HCT116 (cell line): ENCODE measurements around the gene ZMYM5.

Source experiments
- CEBPB ChIP-seq: IDR thresholded peaks from 2 replicates; pipeline ENCODE4 v1.6.1; 2012; ENCODE audit warnings: low read depth
- ELF1 ChIP-seq: IDR thresholded peaks from 2 replicates; pipeline ENCODE4 v1.6.1; 2012; ENCODE audit warnings: low read depth, borderline replicate concordance
- EZH2phosphoT487 ChIP-seq: fragments of 200-600 bp; IDR thresholded peaks from 2 replicates; pipeline ENCODE4 v1.6.1; 2018; ENCODE audit warnings: antibody characterized with exemption, borderline replicate concordance
- JUND ChIP-seq: IDR thresholded peaks from 2 replicates; pipeline ENCODE4 v1.6.1; 2012
- POLR2A ChIP-seq: IDR thresholded peaks from 2 replicates; pipeline ENCODE4 v1.7.0; 2011; ENCODE audit warnings: borderline replicate concordance; ENCODE audit not compliant: insufficient read depth, insufficient read length; ENCODE audit errors: extremely low read depth
- POLR2AphosphoS5 ChIP-seq: IDR thresholded peaks from 2 replicates; pipeline ENCODE4 v1.6.1; 2011; ENCODE audit warnings: mild to moderate bottlenecking, low read depth, low read length, moderate library complexity
- RAD21 ChIP-seq: IDR thresholded peaks from 2 replicates; pipeline ENCODE4 v1.6.1; 2012; ENCODE audit warnings: low read depth, mild to moderate bottlenecking
- SP1 ChIP-seq: IDR thresholded peaks from 2 replicates; pipeline ENCODE4 v1.6.1; 2012; ENCODE audit warnings: low read depth
- SRF ChIP-seq: IDR thresholded peaks from 2 replicates; pipeline ENCODE4 v1.6.1; 2012; ENCODE audit warnings: low read depth
- YY1 ChIP-seq: IDR thresholded peaks from 2 replicates; pipeline ENCODE4 v1.6.1; 2011; ENCODE audit warnings: low read length, low read depth, moderate library complexity, mild to moderate bottlenecking; ENCODE audit not compliant: insufficient replicate concordance; ENCODE audit errors: extremely low read depth
- TF ChIP-seq, protein P1 (sequence below), 3 experiments: fragments of 200-600 bp in 1 of 3; sonication (generic) in 1 of 3; IDR thresholded peaks in 2 of 3; conservative IDR thresholded peaks in 1 of 3; 2 replicates each; pipeline ENCODE4 v1.5.1; 2012 to 2017; ENCODE audit warnings: low read depth in 2 of 3, low read length in 2 of 3, antibody characterized with exemption in 1 of 3, borderline replicate concordance in 1 of 3, control low read depth in 1 of 3, mild to moderate bottlenecking in 1 of 3, mixed read lengths in 1 of 3, mixed run types in 1 of 3, moderate library complexity in 1 of 3; ENCODE audit not compliant: insufficient read depth in 1 of 3
- TF ChIP-seq, protein P2 (sequence below): IDR thresholded peaks from 2 replicates; pipeline ENCODE4 v1.6.1; 2012; ENCODE audit warnings: low read depth
- TF ChIP-seq, protein P3 (sequence below): IDR thresholded peaks from 2 replicates; pipeline ENCODE4 v1.6.1; 2012

DNA sequence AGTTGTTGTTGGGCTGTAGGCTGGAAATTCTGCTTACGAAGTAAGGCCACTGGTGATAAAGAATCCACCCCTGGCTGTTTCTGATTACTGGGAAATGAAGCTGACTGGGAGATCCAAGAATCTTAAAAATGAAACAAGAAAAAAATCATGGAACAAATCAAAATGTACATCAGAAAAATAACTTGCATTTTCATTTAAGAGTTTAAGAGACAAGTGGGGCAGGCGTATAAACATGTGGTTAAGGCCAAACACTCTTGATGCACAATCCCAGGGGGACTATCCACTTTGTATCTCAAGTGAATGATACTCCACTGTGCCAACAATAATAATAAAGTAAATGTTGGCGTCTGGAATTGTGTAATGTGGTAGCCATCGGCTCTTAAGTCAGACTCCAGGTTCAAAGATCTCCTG lies 24.6 kb downstream of the ZMYM5 start:
- TF ChIP-seq RAD21 (no peak), JUND (no peak), POLR2AphosphoS5 (no peak), POLR2A (no peak), EZH2phosphoT487 (no peak), ELF1 (no peak), YY1 (no peak), SRF (no peak), SP1 (no peak), CEBPB (no peak)
- TF ChIP-seq, protein P1, sequence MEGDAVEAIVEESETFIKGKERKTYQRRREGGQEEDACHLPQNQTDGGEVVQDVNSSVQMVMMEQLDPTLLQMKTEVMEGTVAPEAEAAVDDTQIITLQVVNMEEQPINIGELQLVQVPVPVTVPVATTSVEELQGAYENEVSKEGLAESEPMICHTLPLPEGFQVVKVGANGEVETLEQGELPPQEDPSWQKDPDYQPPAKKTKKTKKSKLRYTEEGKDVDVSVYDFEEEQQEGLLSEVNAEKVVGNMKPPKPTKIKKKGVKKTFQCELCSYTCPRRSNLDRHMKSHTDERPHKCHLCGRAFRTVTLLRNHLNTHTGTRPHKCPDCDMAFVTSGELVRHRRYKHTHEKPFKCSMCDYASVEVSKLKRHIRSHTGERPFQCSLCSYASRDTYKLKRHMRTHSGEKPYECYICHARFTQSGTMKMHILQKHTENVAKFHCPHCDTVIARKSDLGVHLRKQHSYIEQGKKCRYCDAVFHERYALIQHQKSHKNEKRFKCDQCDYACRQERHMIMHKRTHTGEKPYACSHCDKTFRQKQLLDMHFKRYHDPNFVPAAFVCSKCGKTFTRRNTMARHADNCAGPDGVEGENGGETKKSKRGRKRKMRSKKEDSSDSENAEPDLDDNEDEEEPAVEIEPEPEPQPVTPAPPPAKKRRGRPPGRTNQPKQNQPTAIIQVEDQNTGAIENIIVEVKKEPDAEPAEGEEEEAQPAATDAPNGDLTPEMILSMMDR (IDR thresholded peaks at IDR 0.05 in 2 of 3, conservative IDR thresholded peaks at IDR 0.05 in 1 of 3; ENCODE audit: borderline replicate concordance in 1 of 3, insufficient read depth in 1 of 3, low read depth in 2 of 3, low read length in 2 of 3): no peak
- TF ChIP-seq, protein P2, sequence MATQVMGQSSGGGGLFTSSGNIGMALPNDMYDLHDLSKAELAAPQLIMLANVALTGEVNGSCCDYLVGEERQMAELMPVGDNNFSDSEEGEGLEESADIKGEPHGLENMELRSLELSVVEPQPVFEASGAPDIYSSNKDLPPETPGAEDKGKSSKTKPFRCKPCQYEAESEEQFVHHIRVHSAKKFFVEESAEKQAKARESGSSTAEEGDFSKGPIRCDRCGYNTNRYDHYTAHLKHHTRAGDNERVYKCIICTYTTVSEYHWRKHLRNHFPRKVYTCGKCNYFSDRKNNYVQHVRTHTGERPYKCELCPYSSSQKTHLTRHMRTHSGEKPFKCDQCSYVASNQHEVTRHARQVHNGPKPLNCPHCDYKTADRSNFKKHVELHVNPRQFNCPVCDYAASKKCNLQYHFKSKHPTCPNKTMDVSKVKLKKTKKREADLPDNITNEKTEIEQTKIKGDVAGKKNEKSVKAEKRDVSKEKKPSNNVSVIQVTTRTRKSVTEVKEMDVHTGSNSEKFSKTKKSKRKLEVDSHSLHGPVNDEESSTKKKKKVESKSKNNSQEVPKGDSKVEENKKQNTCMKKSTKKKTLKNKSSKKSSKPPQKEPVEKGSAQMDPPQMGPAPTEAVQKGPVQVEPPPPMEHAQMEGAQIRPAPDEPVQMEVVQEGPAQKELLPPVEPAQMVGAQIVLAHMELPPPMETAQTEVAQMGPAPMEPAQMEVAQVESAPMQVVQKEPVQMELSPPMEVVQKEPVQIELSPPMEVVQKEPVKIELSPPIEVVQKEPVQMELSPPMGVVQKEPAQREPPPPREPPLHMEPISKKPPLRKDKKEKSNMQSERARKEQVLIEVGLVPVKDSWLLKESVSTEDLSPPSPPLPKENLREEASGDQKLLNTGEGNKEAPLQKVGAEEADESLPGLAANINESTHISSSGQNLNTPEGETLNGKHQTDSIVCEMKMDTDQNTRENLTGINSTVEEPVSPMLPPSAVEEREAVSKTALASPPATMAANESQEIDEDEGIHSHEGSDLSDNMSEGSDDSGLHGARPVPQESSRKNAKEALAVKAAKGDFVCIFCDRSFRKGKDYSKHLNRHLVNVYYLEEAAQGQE: no peak
- TF ChIP-seq, protein P3, sequence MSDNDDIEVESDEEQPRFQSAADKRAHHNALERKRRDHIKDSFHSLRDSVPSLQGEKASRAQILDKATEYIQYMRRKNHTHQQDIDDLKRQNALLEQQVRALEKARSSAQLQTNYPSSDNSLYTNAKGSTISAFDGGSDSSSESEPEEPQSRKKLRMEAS: no peak
